K562 (cell line): ENCODE measurements around the gene FGF11. TPM values are rescaled to one million over a fixed set of nuclear protein-coding genes. Genes with fewer than 3 reads are reported as not detected.
A peak's percentile ranks its signal among the peaks of the same experiment; 100 is the strongest.

ENCODE experiments used
- ATAC-seq: fragments of 200-7000 bp; cut with Tn5 transposase; 3 replicates; pipeline ENCODE4 v1.9.1; 2020; ENCODE audit warnings: moderate library complexity
- BruUV-seq: library from RNA; stranded (reverse); fragments of 400-500 nt; replicated peaks from 2 replicates; lab custom pipeline; 2021; lab: Mats Ljungman, UMichigan
- CTCF ChIA-PET: fragments of 300-600 bp; formaldehyde crosslinking; extraction: SDS; loops from one replicate; lab custom pipeline; 2021; ENCODE audit warnings: low intra/inter-chr PET ratio; lab: Yijun Ruan, JAX
- POLR2A ChIA-PET: fragments of 300-600, 350-650 bp; sonication (Branson Sonifier 250); formaldehyde crosslinking; extraction: SDS; loops from one replicate; lab custom pipeline; 2021; ENCODE audit warnings: antibody characterized with exemption, inconsistent platforms; lab: Yijun Ruan, JAX
- DNase-seq, 4 experiments: peaks; one replicate each; pipeline versions ENCODE4 v3.0.0 to v3.0.0-alpha.2; 2011 to 2018; ENCODE audit warnings: low spot score in 3 of 4, mixed read lengths in 3 of 4; ENCODE audit errors: extremely low read depth in 1 of 4
- FAIRE-seq: peaks from 2 replicates; lab custom pipeline; 2011; peaks lifted over from hg19 to GRCh38; lab: Jason Lieb, UNC
- H2AFZ ChIP-seq: 2 replicates; pipeline ENCODE4 v1.6.0; 2011; ENCODE audit warnings: low read depth, low read length, control low read depth, inconsistent platforms
- H3K27ac ChIP-seq: fragments of 200-600 bp; 3 replicates; pipeline ENCODE4 v1.8.0; 2011; ENCODE audit warnings: low read depth, mild to moderate bottlenecking, control low read depth, inconsistent platforms, low read length, moderate library complexity, mixed read lengths; ENCODE audit errors: extremely low read depth
- H3K27me3 ChIP-seq, 2 experiments: fragments of 300-600 bp in 1 of 2; 2 replicates in 1 of 2; 3 replicates in 1 of 2; pipeline versions ENCODE4 v1.6.0 to v1.8.0; 2011; ENCODE audit warnings: inconsistent platforms in 2 of 2, low read length in 2 of 2, mild to moderate bottlenecking in 1 of 2, mixed read lengths in 1 of 2, moderate library complexity in 1 of 2; ENCODE audit not compliant: control insufficient read depth in 2 of 2, insufficient read depth in 2 of 2
- H3K36me3 ChIP-seq: fragments of 300-600 bp; 3 replicates; pipeline ENCODE4 v1.8.0; 2011; ENCODE audit warnings: mild to moderate bottlenecking, low read length, inconsistent platforms; ENCODE audit not compliant: control insufficient read depth, insufficient read depth
- H3K4me1 ChIP-seq, 2 experiments: fragments of 200-600 bp in 1 of 2; replicated peaks in 1 of 2; 2 replicates in 1 of 2; 3 replicates in 1 of 2; pipeline versions ENCODE4 v1.5.1 to v1.8.0; 2011; ENCODE audit warnings: inconsistent platforms in 2 of 2, low read length in 2 of 2, mild to moderate bottlenecking in 1 of 2, mixed read lengths in 1 of 2, moderate library complexity in 1 of 2; ENCODE audit not compliant: control insufficient read depth in 2 of 2, insufficient read depth in 2 of 2
- H3K4me2 ChIP-seq: 2 replicates; pipeline ENCODE4 v1.6.1; 2011; ENCODE audit warnings: low read length, control low read depth, inconsistent platforms, mixed read lengths; ENCODE audit not compliant: insufficient read depth
- H3K4me3 ChIP-seq: fragments of 200-600 bp; sonication (generic), shearing (Covaris generic); 2 replicates; pipeline ENCODE4 v1.5.1; 2016; ENCODE audit warnings: control low read depth, inconsistent platforms
- H3K79me2 ChIP-seq: fragments of 200-600 bp; 3 replicates; pipeline ENCODE4 v1.8.0; 2011; ENCODE audit warnings: low read length, inconsistent platforms; ENCODE audit not compliant: control insufficient read depth, insufficient read depth
- H3K9ac ChIP-seq, 2 experiments: 2 replicates each; pipeline versions ENCODE4 v1.6.0 to v1.6.1; 2011; ENCODE audit warnings: low read depth in 2 of 2, low read length in 2 of 2, control low read depth in 1 of 2, inconsistent platforms in 1 of 2, mild to moderate bottlenecking in 1 of 2, mixed read lengths in 1 of 2; ENCODE audit not compliant: insufficient read depth in 1 of 2
- H3K9me1 ChIP-seq: one replicate; pipeline ENCODE4 v1.6.0; 2011; ENCODE audit warnings: inconsistent platforms, mild to moderate bottlenecking, low read length, moderate library complexity; ENCODE audit not compliant: control insufficient read depth, insufficient read depth
- H3K9me3 ChIP-seq: replicated peaks from 2 replicates; pipeline ENCODE4 v1.5.1; 2011; ENCODE audit warnings: low read depth, low read length, inconsistent platforms; ENCODE audit not compliant: control insufficient read depth, insufficient read depth
- H4K20me1 ChIP-seq: replicated peaks from 2 replicates; pipeline ENCODE4 v1.6.1; 2011; ENCODE audit warnings: low read length, inconsistent platforms, mixed read lengths; ENCODE audit not compliant: control insufficient read depth, insufficient read depth
- PRPF4 ChIP-seq: fragments of 200-400 bp; formaldehyde crosslinking; IDR thresholded peaks from one replicate; pipeline ENCODE4 v1.6.1; 2017; ENCODE audit warnings: low read length, low read depth, mild to moderate bottlenecking; ENCODE audit not compliant: insufficient read depth, poor library complexity, severe bottlenecking
- ZFX ChIP-seq: sonication (generic); formaldehyde crosslinking; IDR thresholded peaks from 2 replicates; pipeline ENCODE4 v1.8.0; 2022; ENCODE audit warnings: mild to moderate bottlenecking, missing genetic modification reagents, moderate library complexity
- WGBS: fragments of 100-300 bp; shearing (Covaris generic); methylation state at CpG from one replicate; pipeline ENCODE4 v1.1.6; 2016; ENCODE audit warnings: low coverage, mixed read lengths; ENCODE audit not compliant: insufficient coverage; ENCODE audit errors: missing lambda C conversion rate; 5-methylcytosine and 5-hydroxymethylcytosine counted together
- in situ Hi-C: fragments of 300-500 bp; cut with MboI; formaldehyde crosslinking; loops from 4 replicates; pipeline ENCODE4 v1.15.0; 2018; ENCODE audit warnings: inconsistent platforms, mixed read lengths
- intact Hi-C: fragments of 100-400 bp; cut with micrococcal nuclease; formaldehyde crosslinking; loops from 2 replicates; pipeline ENCODE4 v1.14.2; 2022
- polyA plus RNA-seq, 8 experiments: library from polyadenylated mRNA; depleted of rRNA in 4 of 8; stranded (reverse) in 5 of 8; unstranded in 3 of 8; fragments of >200 nt; fragmentation: Nextera tagmentation in 2 of 8; fragmentation: Illumina TruSeq in 1 of 8; extraction: Ambion mirVana in 2 of 8; extraction: Trizol in 1 of 8; gene quantifications; 2 replicates each; pipeline versions ENCODE4 v1.2.1 to v1.2.3, GENCODE V29; 2011 to 2014; ENCODE audit warnings: inconsistent platforms in 1 of 8, missing spikeins in 1 of 8
- total RNA-seq, 7 experiments: library from RNA; depleted of rRNA in 6 of 7; stranded (reverse); fragments of >200 nt in 6 of 7; fragmentation: Illumina TruSeq in 2 of 7; extraction: Trizol in 2 of 7; gene quantifications; 2 replicates each; pipeline versions ENCODE4 v1.2.1 to v1.2.3, GENCODE V29; 2011 to 2021; ENCODE audit warnings: low replicate concordance in 1 of 7
- TF ChIP-seq, protein P1 (sequence below): fragments of 450-650 bp; IDR thresholded peaks from 2 replicates; pipeline ENCODE4 v1.6.1; 2014; ENCODE audit warnings: low read depth, mild to moderate bottlenecking, moderate library complexity, borderline replicate concordance
- TF ChIP-seq, protein P2 (sequence below): fragments of 250-450 bp; sonication (Bioruptor Pico); IDR thresholded peaks from 2 replicates; pipeline ENCODE4 v1.8.0; 2022; ENCODE audit warnings: inconsistent platforms
- TF ChIP-seq, protein P3 (sequence below): sonication (generic); formaldehyde crosslinking; IDR thresholded peaks from 2 replicates; pipeline ENCODE4 v1.8.1; 2023; ENCODE audit warnings: mild to moderate bottlenecking, missing genetic modification reagents

The FGF11 gene
- total and polyA plus RNA-seq, 9 of the 15 experiments (the other 6 are each of a cell fraction or from before 2014, with no cell fraction given), result 1.2 to 7.5 (median 3.0) TPM

DNA sequence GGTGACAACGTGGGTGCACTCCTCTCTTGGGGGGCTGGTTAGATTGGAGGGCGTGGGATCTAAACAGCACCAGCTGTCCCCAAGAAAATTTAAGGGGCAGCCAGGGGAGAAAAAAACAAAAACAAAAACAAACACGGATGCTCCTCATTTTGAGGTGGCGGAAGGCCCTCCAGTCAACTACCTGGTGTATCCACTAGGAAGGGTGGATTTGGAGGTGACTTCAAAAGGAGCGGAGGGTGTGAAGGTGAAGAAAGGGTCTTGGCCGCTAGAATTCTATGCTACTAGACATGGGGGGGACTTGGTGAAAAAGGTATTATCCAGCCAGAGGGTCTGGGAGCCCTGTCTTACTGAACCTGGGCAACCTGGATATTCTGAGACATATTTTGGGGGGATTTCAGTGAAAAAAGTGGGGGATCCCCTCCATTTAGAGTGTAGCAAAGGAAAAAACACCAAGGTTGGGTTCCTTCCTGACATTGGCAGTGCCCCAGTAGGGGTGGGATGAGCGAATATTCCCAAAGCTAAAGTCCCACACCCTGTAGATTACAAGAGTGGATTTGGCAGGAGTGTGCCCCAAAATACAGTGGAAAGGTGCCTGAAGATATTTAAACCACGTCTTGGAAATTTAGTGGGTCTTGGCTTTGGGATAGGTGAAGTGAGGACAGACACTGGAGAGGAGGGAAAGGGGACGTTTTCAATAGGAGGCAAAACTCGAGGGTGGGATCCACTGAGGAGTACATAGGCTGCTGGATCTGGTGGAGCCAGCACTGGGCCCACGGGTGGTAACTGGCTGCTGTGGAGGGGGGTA lies 454 bp upstream of the FGF11 start:
- TF ChIP-seq, protein P1, sequence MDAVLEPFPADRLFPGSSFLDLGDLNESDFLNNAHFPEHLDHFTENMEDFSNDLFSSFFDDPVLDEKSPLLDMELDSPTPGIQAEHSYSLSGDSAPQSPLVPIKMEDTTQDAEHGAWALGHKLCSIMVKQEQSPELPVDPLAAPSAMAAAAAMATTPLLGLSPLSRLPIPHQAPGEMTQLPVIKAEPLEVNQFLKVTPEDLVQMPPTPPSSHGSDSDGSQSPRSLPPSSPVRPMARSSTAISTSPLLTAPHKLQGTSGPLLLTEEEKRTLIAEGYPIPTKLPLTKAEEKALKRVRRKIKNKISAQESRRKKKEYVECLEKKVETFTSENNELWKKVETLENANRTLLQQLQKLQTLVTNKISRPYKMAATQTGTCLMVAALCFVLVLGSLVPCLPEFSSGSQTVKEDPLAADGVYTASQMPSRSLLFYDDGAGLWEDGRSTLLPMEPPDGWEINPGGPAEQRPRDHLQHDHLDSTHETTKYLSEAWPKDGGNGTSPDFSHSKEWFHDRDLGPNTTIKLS, result no peak
- TF ChIP-seq, protein P2, sequence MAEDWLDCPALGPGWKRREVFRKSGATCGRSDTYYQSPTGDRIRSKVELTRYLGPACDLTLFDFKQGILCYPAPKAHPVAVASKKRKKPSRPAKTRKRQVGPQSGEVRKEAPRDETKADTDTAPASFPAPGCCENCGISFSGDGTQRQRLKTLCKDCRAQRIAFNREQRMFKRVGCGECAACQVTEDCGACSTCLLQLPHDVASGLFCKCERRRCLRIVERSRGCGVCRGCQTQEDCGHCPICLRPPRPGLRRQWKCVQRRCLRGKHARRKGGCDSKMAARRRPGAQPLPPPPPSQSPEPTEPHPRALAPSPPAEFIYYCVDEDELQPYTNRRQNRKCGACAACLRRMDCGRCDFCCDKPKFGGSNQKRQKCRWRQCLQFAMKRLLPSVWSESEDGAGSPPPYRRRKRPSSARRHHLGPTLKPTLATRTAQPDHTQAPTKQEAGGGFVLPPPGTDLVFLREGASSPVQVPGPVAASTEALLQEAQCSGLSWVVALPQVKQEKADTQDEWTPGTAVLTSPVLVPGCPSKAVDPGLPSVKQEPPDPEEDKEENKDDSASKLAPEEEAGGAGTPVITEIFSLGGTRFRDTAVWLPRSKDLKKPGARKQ (CRISPR knock-in tag), result no peak
- TF ChIP-seq, protein P3, sequence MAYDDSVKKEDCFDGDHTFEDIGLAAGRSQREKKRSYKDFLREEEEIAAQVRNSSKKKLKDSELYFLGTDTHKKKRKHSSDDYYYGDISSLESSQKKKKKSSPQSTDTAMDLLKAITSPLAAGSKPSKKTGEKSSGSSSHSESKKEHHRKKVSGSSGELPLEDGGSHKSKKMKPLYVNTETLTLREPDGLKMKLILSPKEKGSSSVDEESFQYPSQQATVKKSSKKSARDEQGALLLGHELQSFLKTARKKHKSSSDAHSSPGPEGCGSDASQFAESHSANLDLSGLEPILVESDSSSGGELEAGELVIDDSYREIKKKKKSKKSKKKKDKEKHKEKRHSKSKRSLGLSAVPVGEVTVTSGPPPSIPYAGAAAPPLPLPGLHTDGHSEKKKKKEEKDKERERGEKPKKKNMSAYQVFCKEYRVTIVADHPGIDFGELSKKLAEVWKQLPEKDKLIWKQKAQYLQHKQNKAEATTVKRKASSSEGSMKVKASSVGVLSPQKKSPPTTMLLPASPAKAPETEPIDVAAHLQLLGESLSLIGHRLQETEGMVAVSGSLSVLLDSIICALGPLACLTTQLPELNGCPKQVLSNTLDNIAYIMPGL (CRISPR knock-in tag), result no peak
- TF ChIP-seq PRPF4 (no peak), ZFX (CRISPR knock-in tag) (no peak)
- peaks cover 7% of the 10 kb centered on the region; the same call in 2 of the 3 replicates for H3K79me2 ChIP-seq
- peaks cover 20 to 69% of the 10 kb centered on the region in 2 experiments; a peak in 4 of 5 replicates for H3K4me1 ChIP-seq
- H3K27me3 ChIP-seq, result no peaks in the 10 kb centered on the region
- no peak for ATAC-seq
- peak overlapping the region; percentile 76 for H3K4me2 ChIP-seq
- intact Hi-C loops (loop anchor here (5.0 kb wide), 2 partner anchors 37 to 43 kb away; partner anchors contain the start of genes POLR2A, SLC35G6 and TMEM256), in situ Hi-C loops (no loop called here)
- H3K9me3 ChIP-seq, result no peaks in the 10 kb centered on the region
- peak overlapping the region; percentile 89 for H2AFZ ChIP-seq
- H4K20me1 ChIP-seq, result no peaks in the 10 kb centered on the region
- H3K4me3 ChIP-seq, result peak overlapping the region; percentile 52
- H3K9ac ChIP-seq, result peak overlapping the region; percentile 68 to 92; a peak in 3 of 4 replicates
- TSS peak; percentile 23 for BruUV-seq
- H3K36me3 ChIP-seq, result no peaks in the 10 kb centered on the region
- peaks cover 3% of the 10 kb centered on the region for H3K9me1 ChIP-seq
- ChIA-PET CTCF (no interaction called here), POLR2A (interaction anchor here (1.0 to 4.2 kb wide), 3 partner anchors 15 to 85 kb away, joined by 3 to 21 read pairs (median 3); partner anchors contain the start of gene POLR2A)
- DNase-seq, result no peak
- FAIRE-seq, result no peak
- 64% methylated on average over 9 of the region's 11 CpGs for WGBS
- H3K27ac ChIP-seq, result no peak overlapping the region
